Osteoblast (primary cell): ENCODE results near the gene NEGR1. TPM values are rescaled to one million over a fixed set of nuclear protein-coding genes. Genes with fewer than 3 reads are reported as not detected.

Experiments
- DNase-seq: peaks from one replicate; pipeline ENCODE4 v3.0.0; 2011; ENCODE audit warnings: low spot score, mixed read lengths; ENCODE audit not compliant: insufficient read length; ENCODE audit errors: missing footprints
- H2AFZ ChIP-seq: 2 replicates; pipeline ENCODE4 v1.6.0; 2011; ENCODE audit warnings: mild to moderate bottlenecking, low read length
- H3K27ac ChIP-seq: 2 replicates; pipeline ENCODE4 v1.5.1; 2011; ENCODE audit warnings: mild to moderate bottlenecking, low read depth, low read length, moderate library complexity
- H3K27me3 ChIP-seq: 2 replicates; pipeline ENCODE4 v1.6.0; 2012; ENCODE audit warnings: mild to moderate bottlenecking, control low read depth, inconsistent platforms, low read length, moderate library complexity; ENCODE audit not compliant: insufficient read depth
- H3K36me3 ChIP-seq: 2 replicates; pipeline ENCODE4 v1.5.1; 2011; ENCODE audit warnings: mild to moderate bottlenecking, low read length, control low read depth, moderate library complexity; ENCODE audit not compliant: insufficient read depth
- H3K4me1 ChIP-seq: 2 replicates; pipeline ENCODE4 v1.5.1; 2011; ENCODE audit warnings: mild to moderate bottlenecking, low read length, control low read depth, moderate library complexity; ENCODE audit not compliant: insufficient read depth
- H3K4me2 ChIP-seq: 2 replicates; pipeline ENCODE4 v1.6.0; 2011; ENCODE audit warnings: mild to moderate bottlenecking, low read length; ENCODE audit not compliant: insufficient read depth
- H3K4me3 ChIP-seq: fragments of 200-600 bp; sonication (generic); 3 replicates; pipeline ENCODE4 v1.5.1; 2012; ENCODE audit warnings: mild to moderate bottlenecking, low read length, inconsistent platforms; ENCODE audit not compliant: insufficient read depth
- H3K79me2 ChIP-seq: 2 replicates; pipeline ENCODE4 v1.6.0; 2012; ENCODE audit warnings: mild to moderate bottlenecking, low read length, control low read depth, inconsistent platforms; ENCODE audit not compliant: insufficient read depth
- H3K9me3 ChIP-seq: 2 replicates; pipeline ENCODE4 v1.5.1; 2011; ENCODE audit warnings: low read depth, low read length, control low read depth
- H4K20me1 ChIP-seq: 2 replicates; pipeline ENCODE4 v1.6.0; 2012; ENCODE audit warnings: mild to moderate bottlenecking, low read length, control low read depth; ENCODE audit not compliant: insufficient read depth
- CTCF ChIP-seq: IDR thresholded peaks from 2 replicates; pipeline ENCODE4 v1.5.1; 2011; ENCODE audit warnings: mild to moderate bottlenecking, low read depth, low read length, moderate library complexity; ENCODE audit errors: extremely low read depth
- total RNA-seq: library from RNA; depleted of rRNA; stranded (reverse); fragments of >200 nt; gene quantifications from 2 replicates; pipeline ENCODE4 v1.2.3, GENCODE V29; 2012

The NEGR1 gene
- total RNA-seq, 1 donor: 18.1 TPM

GRCh38 chr1:71828431-71829012, 453.8 kb downstream of the NEGR1 start:
- Histone ChIP-seq H2AFZ (no peak overlapping the region), H3K4me2 (no peak overlapping the region), H3K79me2 (no peaks in the 10 kb centered on the region), H3K4me3 (no peak overlapping the region), H3K4me1 (no peaks in the 10 kb centered on the region), H4K20me1 (peaks cover 2% of the 10 kb centered on the region), H3K36me3 (no peaks in the 10 kb centered on the region), H3K27me3 (no peaks in the 10 kb centered on the region), H3K9me3 (no peaks in the 10 kb centered on the region), H3K27ac (no peak overlapping the region)
- DNase-seq: no peak
- no peak for TF ChIP-seq CTCF

- Histone ChIP-seq H3K4me1 (no peaks in the 10 kb centered on the region), H2AFZ (no peak overlapping the region), H4K20me1 (no peaks in the 10 kb centered on the region), H3K4me3 (no peak overlapping the region), H3K36me3 (no peaks in the 10 kb centered on the region), H3K9me3 (no peaks in the 10 kb centered on the region), H3K27me3 (no peaks in the 10 kb centered on the region), H3K4me2 (no peak overlapping the region), H3K79me2 (no peaks in the 10 kb centered on the region), H3K27ac (no peak overlapping the region)
- TF ChIP-seq CTCF: no peak
- no peak for DNase-seq
These were observed 458.5 kb downstream of the NEGR1 start for GRCh38 chr1:71823708-71824305.

GRCh38 chr1:71817028-71817427, 465.3 kb downstream of the NEGR1 start:
- no peaks in the 10 kb centered on the region for H3K36me3 ChIP-seq
- no peak overlapping the region for H3K4me2 ChIP-seq
- H4K20me1 ChIP-seq: no peaks in the 10 kb centered on the region
- H3K27ac ChIP-seq: no peak overlapping the region
- no peak overlapping the region for H3K4me3 ChIP-seq
- no peaks in the 10 kb centered on the region for H3K27me3 ChIP-seq
- TF ChIP-seq CTCF: no peak
- no peaks in the 10 kb centered on the region for H3K9me3 ChIP-seq
- H3K4me1 ChIP-seq: no peaks in the 10 kb centered on the region
- H3K79me2 ChIP-seq: no peaks in the 10 kb centered on the region
- H2AFZ ChIP-seq: no peak overlapping the region
- DNase-seq: no peak

- TF ChIP-seq CTCF: no peak
These were observed 473.3 kb downstream of the NEGR1 start for GRCh38 chr1:71809085-71809484.

More at GRCh38 chr1:71809085-71809484, 473.3 kb downstream of the NEGR1 start:
- no peak overlapping the region for H3K4me3 ChIP-seq
- H3K9me3 ChIP-seq: no peaks in the 10 kb centered on the region
- no peaks in the 10 kb centered on the region for H3K79me2 ChIP-seq
- no peak overlapping the region for H3K4me2 ChIP-seq
- H3K27ac ChIP-seq: no peak overlapping the region
- H3K36me3 ChIP-seq: no peaks in the 10 kb centered on the region
- H2AFZ ChIP-seq: no peak overlapping the region
- no peak for DNase-seq
- no peaks in the 10 kb centered on the region for H4K20me1 ChIP-seq
- H3K4me1 ChIP-seq: no peaks in the 10 kb centered on the region
- no peaks in the 10 kb centered on the region for H3K27me3 ChIP-seq
